Measurements from ENCODE around the gene CHRND. TPM values are rescaled to one million over a fixed set of nuclear protein-coding genes. Genes with fewer than 3 reads are reported as not detected.

CHRND gene
- total RNA-seq, 1 donor from 2014 or later: not detected

DNA sequence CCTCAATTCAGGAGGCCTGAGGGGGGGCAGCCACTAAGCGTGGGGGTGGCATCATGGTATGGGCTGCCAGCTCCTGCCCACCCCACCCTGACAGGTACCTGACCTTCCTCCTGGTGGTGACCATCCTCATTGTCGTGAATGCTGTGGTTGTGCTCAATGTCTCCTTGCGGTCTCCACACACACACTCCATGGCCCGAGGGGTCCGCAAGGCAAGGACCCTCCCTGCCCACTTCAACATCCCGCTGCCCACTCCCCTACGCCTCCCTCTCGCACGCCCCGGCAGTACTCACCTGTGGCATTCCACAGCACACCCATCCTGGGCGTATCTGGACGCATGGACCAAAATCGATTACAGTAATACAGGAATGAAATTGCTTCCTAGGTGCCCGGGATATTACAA, 17.5 kb downstream of the CHRND start:
- Histone ChIP-seq H3K27me3 (ENCODE audit: control insufficient read depth, insufficient read depth, low read length) (no peaks in the 10 kb centered on the region), H3K36me3 (ENCODE audit: control insufficient read depth, insufficient read depth, low read length) (peaks cover 6% of the 10 kb centered on the region), H3K4me3 (ENCODE audit: low read depth, low read length) (no peak overlapping the region)
- no peak for DNase-seq (ENCODE audit: low read depth)
- TF ChIP-seq CTCF (IDR thresholded peaks at IDR 0.05; ENCODE audit: insufficient read depth, low read length, severe bottlenecking): no peak
- no peak for FAIRE-seq

GRCh38 chr2:232543928-232544631, 18.1 kb downstream of the CHRND start:
- Histone ChIP-seq H3K36me3 (ENCODE audit: control insufficient read depth, insufficient read depth, low read length) (peaks cover 6% of the 10 kb centered on the region), H3K27me3 (ENCODE audit: control insufficient read depth, insufficient read depth, low read length) (no peaks in the 10 kb centered on the region), H3K4me3 (ENCODE audit: low read depth, low read length) (no peak overlapping the region)
- no peak for FAIRE-seq
- no peak for DNase-seq (ENCODE audit: low read depth)
- TF ChIP-seq CTCF (IDR thresholded peaks at IDR 0.05; ENCODE audit: insufficient read depth, low read length, severe bottlenecking): no peak

GRCh38 chr2:232544674-232545073, 18.7 kb downstream of the CHRND start:
- no peak for TF ChIP-seq CTCF (IDR thresholded peaks at IDR 0.05; ENCODE audit: insufficient read depth, low read length, severe bottlenecking)
- Histone ChIP-seq H3K36me3 (ENCODE audit: control insufficient read depth, insufficient read depth, low read length) (peaks cover 6% of the 10 kb centered on the region), H3K4me3 (ENCODE audit: low read depth, low read length) (no peak overlapping the region), H3K27me3 (ENCODE audit: control insufficient read depth, insufficient read depth, low read length) (no peaks in the 10 kb centered on the region)
- FAIRE-seq: no peak
- DNase-seq (ENCODE audit: low read depth): no peak

GRCh38 chr2:232545511-232546375, 19.8 kb downstream of the CHRND start:
- no peak for TF ChIP-seq CTCF (IDR thresholded peaks at IDR 0.05; ENCODE audit: insufficient read depth, low read length, severe bottlenecking)
- H3K36me3 ChIP-seq (ENCODE audit: control insufficient read depth, insufficient read depth, low read length): peaks cover 6% of the 10 kb centered on the region
- H3K27me3 ChIP-seq (ENCODE audit: control insufficient read depth, insufficient read depth, low read length): no peaks in the 10 kb centered on the region
- no peak for FAIRE-seq
- DNase-seq (ENCODE audit: low read depth): no peak
- no peak overlapping the region for H3K4me3 ChIP-seq (ENCODE audit: low read depth, low read length)

GRCh38 chr2:232547991-232548390, 22.0 kb downstream of the CHRND start:
- H3K27me3 ChIP-seq (ENCODE audit: control insufficient read depth, insufficient read depth, low read length): no peaks in the 10 kb centered on the region
- FAIRE-seq (no peak), DNase-seq (ENCODE audit: low read depth) (no peak)
- peaks cover 7% of the 10 kb centered on the region for H3K36me3 ChIP-seq (ENCODE audit: control insufficient read depth, insufficient read depth, low read length)
- no peak for TF ChIP-seq CTCF (IDR thresholded peaks at IDR 0.05; ENCODE audit: insufficient read depth, low read length, severe bottlenecking)
- no peak overlapping the region for H3K4me3 ChIP-seq (ENCODE audit: low read depth, low read length)

Data from bronchial epithelial cell (primary cell).